SU-DHL-6 (cell line): ENCODE measurements around the gene AXIN2.

Source experiments
- CTCF ChIP-seq: fragments of 200-600 bp; sonication (generic); IDR thresholded peaks from one replicate; pipeline ENCODE4 v1.5.1; 2017; ENCODE audit warnings: antibody characterized with exemption, mild to moderate bottlenecking, low read length, moderate library complexity; ENCODE audit not compliant: insufficient read depth, poor library complexity, severe bottlenecking
- EZH2phosphoT487 ChIP-seq: fragments of 200-600 bp; sonication (generic), shearing (Covaris generic); conservative IDR thresholded peaks from 2 replicates; pipeline ENCODE4 v1.6.1; 2018; ENCODE audit warnings: mild to moderate bottlenecking, antibody characterized with exemption, low read length, moderate library complexity, mixed read lengths

GRCh38 chr17:65479282-65479681, 82.2 kb downstream of the AXIN2 start:
- TF ChIP-seq CTCF (no peak), EZH2phosphoT487 (no peak)
